ENCODE results near the gene DAB1.

The DAB1 gene

GRCh38 chr1:57036641-57037579 lies 386.9 kb downstream of the DAB1 start:
- no peak for DNase-seq (ENCODE audit: low spot score)
- no peak overlapping the region for H3K14ac ChIP-seq (ENCODE audit: low read length)
- no peak overlapping the region for H3K9ac ChIP-seq (ENCODE audit: low read depth, low read length, poor library complexity)
- no peak overlapping the region for H4K8ac ChIP-seq (ENCODE audit: low read depth, low read length)
- no peaks in the 10 kb centered on the region for H3K27me3 ChIP-seq (ENCODE audit: control insufficient read depth in 3 of 3, insufficient read depth in 3 of 3, low read depth in 1 of 3, low read length in 3 of 3)
- no peak overlapping the region for H4K91ac ChIP-seq (ENCODE audit: low read depth, low read length, poor library complexity)
- H2BK120ac ChIP-seq (ENCODE audit: low read depth, low read length) = no peak overlapping the region
- no peak overlapping the region for H3K4ac ChIP-seq (ENCODE audit: low read length)
- no peak overlapping the region for H2BK12ac ChIP-seq (ENCODE audit: low read length)
- no peak overlapping the region for H3K27ac ChIP-seq (replicated peaks; ENCODE audit: low read length)
- no peak overlapping the region for H2AK5ac ChIP-seq (ENCODE audit: low read depth, low read length)
- H3K18ac ChIP-seq (ENCODE audit: low read length) = no peak overlapping the region
- H3K4me2 ChIP-seq (ENCODE audit: insufficient read depth, low read length, poor library complexity, severe bottlenecking) = no peak overlapping the region
- no peak overlapping the region for H2AFZ ChIP-seq (ENCODE audit: low read length)
- no peak overlapping the region for H2BK5ac ChIP-seq (ENCODE audit: low read length)
- no peak overlapping the region for H3K4me3 ChIP-seq (ENCODE audit: low read length in 2 of 2)
- no peaks in the 10 kb centered on the region for H3K36me3 ChIP-seq (replicated peaks in 1 of 2; ENCODE audit: control insufficient read depth in 2 of 2, insufficient read depth in 2 of 2, low read length in 2 of 2)
- no peaks in the 10 kb centered on the region for H3K9me3 ChIP-seq (replicated peaks in 1 of 2; ENCODE audit: control insufficient read depth in 2 of 2, insufficient read depth in 1 of 2, low read depth in 1 of 2, low read length in 2 of 2)
- H2BK15ac ChIP-seq (ENCODE audit: low read length) = no peak overlapping the region
- H3K4me1 ChIP-seq (ENCODE audit: control insufficient read depth in 2 of 2, insufficient read depth in 1 of 2, low read depth in 1 of 2, low read length in 2 of 2) = no peaks in the 10 kb centered on the region
- no CpG with 5 or more reads among the region's 4 CpGs for WGBS, 2 donors (ENCODE audit: extremely low coverage in 2 of 2, insufficient read length in 2 of 2, insufficient replicate concordance in 1 of 2)
- H3K79me1 ChIP-seq (ENCODE audit: low read depth, low read length) = no peaks in the 10 kb centered on the region
- no peak overlapping the region for H3K23ac ChIP-seq (ENCODE audit: low read depth, low read length, poor library complexity)

- no peak overlapping the region for H3K27ac ChIP-seq (replicated peaks; ENCODE audit: low read length)
- H2AFZ ChIP-seq (ENCODE audit: low read length) = no peak overlapping the region
- no peak overlapping the region for H4K91ac ChIP-seq (ENCODE audit: low read depth, low read length, poor library complexity)
- H3K4ac ChIP-seq (ENCODE audit: low read length) = no peak overlapping the region
- H2BK15ac ChIP-seq (ENCODE audit: low read length) = no peak overlapping the region
- no peak overlapping the region for H3K23ac ChIP-seq (ENCODE audit: low read depth, low read length, poor library complexity)
- no peak overlapping the region for H3K14ac ChIP-seq (ENCODE audit: low read length)
- no peak overlapping the region for H3K4me2 ChIP-seq (ENCODE audit: insufficient read depth, low read length, poor library complexity, severe bottlenecking)
- H3K27me3 ChIP-seq (ENCODE audit: control insufficient read depth in 3 of 3, insufficient read depth in 3 of 3, low read depth in 1 of 3, low read length in 3 of 3) = no peaks in the 10 kb centered on the region
- H3K36me3 ChIP-seq (replicated peaks in 1 of 2; ENCODE audit: control insufficient read depth in 2 of 2, insufficient read depth in 2 of 2, low read length in 2 of 2) = no peaks in the 10 kb centered on the region
- no peak overlapping the region for H3K4me3 ChIP-seq (ENCODE audit: low read length in 2 of 2)
- no peak overlapping the region for H2BK5ac ChIP-seq (ENCODE audit: low read length)
- no peak overlapping the region for H2AK5ac ChIP-seq (ENCODE audit: low read depth, low read length)
- no peak overlapping the region for H3K18ac ChIP-seq (ENCODE audit: low read length)
- no peak overlapping the region for H3K9ac ChIP-seq (ENCODE audit: low read depth, low read length, poor library complexity)
- no peak overlapping the region for H2BK120ac ChIP-seq (ENCODE audit: low read depth, low read length)
- no peaks in the 10 kb centered on the region for H3K4me1 ChIP-seq (ENCODE audit: control insufficient read depth in 2 of 2, insufficient read depth in 1 of 2, low read depth in 1 of 2, low read length in 2 of 2)
- no peak overlapping the region for H4K8ac ChIP-seq (ENCODE audit: low read depth, low read length)
- no peak overlapping the region for H2BK12ac ChIP-seq (ENCODE audit: low read length)
- no peaks in the 10 kb centered on the region for H3K9me3 ChIP-seq (replicated peaks in 1 of 2; ENCODE audit: control insufficient read depth in 2 of 2, insufficient read depth in 1 of 2, low read depth in 1 of 2, low read length in 2 of 2)
- no peaks in the 10 kb centered on the region for H3K79me1 ChIP-seq (ENCODE audit: low read depth, low read length)
- no peak for DNase-seq (ENCODE audit: low spot score)
- no CpG with 5 or more reads among the region's 2 CpGs for WGBS, 2 donors (ENCODE audit: extremely low coverage in 2 of 2, insufficient read length in 2 of 2, insufficient replicate concordance in 1 of 2)
These were observed 389.1 kb downstream of the DAB1 start for GRCh38 chr1:57034713-57035112.

GRCh38 chr1:57033222-57034001 lies 390.4 kb downstream of the DAB1 start:
- Histone ChIP-seq H4K91ac (ENCODE audit: low read depth, low read length, poor library complexity) (no peak overlapping the region), H3K4me3 (ENCODE audit: low read length in 2 of 2) (no peak overlapping the region), H3K4me2 (ENCODE audit: insufficient read depth, low read length, poor library complexity, severe bottlenecking) (no peak overlapping the region), H2BK120ac (ENCODE audit: low read depth, low read length) (no peak overlapping the region), H3K79me1 (ENCODE audit: low read depth, low read length) (no peaks in the 10 kb centered on the region), H3K27ac (replicated peaks; ENCODE audit: low read length) (no peak overlapping the region), H3K23ac (ENCODE audit: low read depth, low read length, poor library complexity) (no peak overlapping the region), H3K27me3 (ENCODE audit: control insufficient read depth in 3 of 3, insufficient read depth in 3 of 3, low read depth in 1 of 3, low read length in 3 of 3) (no peaks in the 10 kb centered on the region), H3K18ac (ENCODE audit: low read length) (no peak overlapping the region), H2BK15ac (ENCODE audit: low read length) (no peak overlapping the region), H3K14ac (ENCODE audit: low read length) (no peak overlapping the region), H2AFZ (ENCODE audit: low read length) (no peak overlapping the region), H3K4me1 (ENCODE audit: control insufficient read depth in 2 of 2, insufficient read depth in 1 of 2, low read depth in 1 of 2, low read length in 2 of 2) (no peaks in the 10 kb centered on the region), H3K9ac (ENCODE audit: low read depth, low read length, poor library complexity) (no peak overlapping the region), H3K36me3 (replicated peaks in 1 of 2; ENCODE audit: control insufficient read depth in 2 of 2, insufficient read depth in 2 of 2, low read length in 2 of 2) (no peaks in the 10 kb centered on the region), H3K9me3 (replicated peaks in 1 of 2; ENCODE audit: control insufficient read depth in 2 of 2, insufficient read depth in 1 of 2, low read depth in 1 of 2, low read length in 2 of 2) (peaks cover 0 to 6% of the 10 kb centered on the region in 2 donors), H4K8ac (ENCODE audit: low read depth, low read length) (no peak overlapping the region), H2BK12ac (ENCODE audit: low read length) (no peak overlapping the region), H2BK5ac (ENCODE audit: low read length) (no peak overlapping the region), H2AK5ac (ENCODE audit: low read depth, low read length) (no peak overlapping the region), H3K4ac (ENCODE audit: low read length) (no peak overlapping the region)
- no CpG with 5 or more reads among the region's 8 CpGs for WGBS, 2 donors (ENCODE audit: extremely low coverage in 2 of 2, insufficient read length in 2 of 2, insufficient replicate concordance in 1 of 2)
- DNase-seq (ENCODE audit: low spot score) = no peak

Measured in neuronal stem cell (in vitro differentiated cells).